Naive thymus-derived CD4-positive, alpha-beta T cell (primary cell): ENCODE measurements around the gene SLC44A1. TPM values are rescaled to one million over a fixed set of nuclear protein-coding genes. Genes with fewer than 3 reads are reported as not detected.

Source experiments
- ATAC-seq: fragments of 150-1000 bp; cut with Tn5 transposase; 2 replicates; pipeline ENCODE4 v1.10.0; 2021; ENCODE audit warnings: mild to moderate bottlenecking, moderate library complexity
- CTCF ChIA-PET: fragments of 350-600 bp; sonication (Branson Sonifier 250); formaldehyde crosslinking; loops from one replicate; lab custom pipeline; 2021; ENCODE audit warnings: antibody characterized with exemption; lab: Charles Lee
- POLR2A ChIA-PET: fragments of 350-600 bp; sonication (Branson Sonifier 250); formaldehyde crosslinking; loops from one replicate; lab custom pipeline; 2021; ENCODE audit warnings: antibody characterized with exemption, inconsistent platforms; lab: Charles Lee
- DNase-seq, 9 donors: peaks; one replicate each; pipeline versions ENCODE4 v3.0.0 to v3.0.0-alpha.2; 2020 to 2022; ENCODE audit warnings: mixed read lengths in 1 of 9
- H3K27ac ChIP-seq: one replicate; pipeline ENCODE4 v1.7.0; 2013; ENCODE audit warnings: mild to moderate bottlenecking, low read depth, low read length, moderate library complexity
- H3K27me3 ChIP-seq, 2 donors: one replicate each; pipeline ENCODE4 v1.7.0; 2013; ENCODE audit warnings: low read length in 2 of 2, mild to moderate bottlenecking in 2 of 2, moderate library complexity in 2 of 2; ENCODE audit not compliant: control insufficient read depth in 2 of 2, insufficient read depth in 2 of 2
- H3K36me3 ChIP-seq, 3 experiments: 1 replicate in 2 of 3; 2 replicates in 1 of 3; pipeline ENCODE4 v1.7.0; 2013; ENCODE audit warnings: low read length in 3 of 3, mild to moderate bottlenecking in 3 of 3, moderate library complexity in 1 of 3; ENCODE audit not compliant: insufficient read depth in 3 of 3, control insufficient read depth in 2 of 3
- H3K4me1 ChIP-seq, 2 donors: one replicate each; pipeline ENCODE4 v1.7.0; 2013; ENCODE audit warnings: low read length in 2 of 2, mild to moderate bottlenecking in 2 of 2, moderate library complexity in 1 of 2; ENCODE audit not compliant: control insufficient read depth in 2 of 2, insufficient read depth in 2 of 2
- H3K4me3 ChIP-seq: 2 replicates; pipeline ENCODE4 v1.7.0; 2013; ENCODE audit warnings: mild to moderate bottlenecking, low read length
- H3K9me3 ChIP-seq, 3 experiments: 1 replicate in 2 of 3; 2 replicates in 1 of 3; pipeline ENCODE4 v1.7.0; 2013; ENCODE audit warnings: low read length in 3 of 3; ENCODE audit not compliant: control insufficient read depth in 2 of 3
- H3K27ac Mint-ChIP-seq, 9 donors: one replicate each; pipeline ENCODE4 v1.8.0; 2020 to 2022; ENCODE audit warnings: mixed read lengths in 9 of 9, mild to moderate bottlenecking in 8 of 9, moderate library complexity in 5 of 9, inconsistent platforms in 2 of 9
- H3K27me3 Mint-ChIP-seq, 5 donors: one replicate each; pipeline ENCODE4 v1.8.0; 2021 to 2022; ENCODE audit warnings: mixed read lengths in 5 of 5, mild to moderate bottlenecking in 1 of 5
- H3K36me3 Mint-ChIP-seq, 5 donors: one replicate each; pipeline ENCODE4 v1.8.0; 2020 to 2022; ENCODE audit warnings: mixed read lengths in 5 of 5, mild to moderate bottlenecking in 3 of 5, inconsistent platforms in 1 of 5
- H3K4me1 Mint-ChIP-seq, 7 donors: one replicate each; pipeline ENCODE4 v1.8.0; 2020 to 2022; ENCODE audit warnings: mixed read lengths in 7 of 7, mild to moderate bottlenecking in 3 of 7, inconsistent platforms in 1 of 7
- H3K4me3 Mint-ChIP-seq, 10 donors: one replicate each; pipeline ENCODE4 v1.8.0; 2020 to 2022; ENCODE audit warnings: mild to moderate bottlenecking in 10 of 10, mixed read lengths in 10 of 10, moderate library complexity in 6 of 10, inconsistent platforms in 2 of 10
- H3K9me3 Mint-ChIP-seq, 11 donors: one replicate each; pipeline ENCODE4 v1.8.0; 2020 to 2022; ENCODE audit warnings: mixed read lengths in 11 of 11, mild to moderate bottlenecking in 4 of 11, inconsistent platforms in 1 of 11, moderate library complexity in 1 of 11
- intact Hi-C, 2 donors: fragments of 100-400 bp; cut with micrococcal nuclease; formaldehyde crosslinking; loops; one replicate each; pipeline ENCODE4 v1.15.1; 2023
- polyA plus RNA-seq, 2 donors: library from polyadenylated mRNA; unstranded; fragments of 300-500 nt; fragmentation: Illumina TruSeq; gene quantifications; one replicate each; pipeline ENCODE4 v1.2.3, GENCODE V29; 2021
- total RNA-seq, 6 experiments: library from RNA in 5 of 6; stranded (reverse) in 5 of 6; gene quantifications; 1 replicate in 5 of 6; 2 replicates in 1 of 6; pipeline ENCODE4 v1.2.3 and lab custom pipeline; 2021 to 2026

Gene SLC44A1
- total and polyA plus RNA-seq, 7 experiments from 2014 or later, result 7.7 to 21.8 (median 13.7) TPM

DNA sequence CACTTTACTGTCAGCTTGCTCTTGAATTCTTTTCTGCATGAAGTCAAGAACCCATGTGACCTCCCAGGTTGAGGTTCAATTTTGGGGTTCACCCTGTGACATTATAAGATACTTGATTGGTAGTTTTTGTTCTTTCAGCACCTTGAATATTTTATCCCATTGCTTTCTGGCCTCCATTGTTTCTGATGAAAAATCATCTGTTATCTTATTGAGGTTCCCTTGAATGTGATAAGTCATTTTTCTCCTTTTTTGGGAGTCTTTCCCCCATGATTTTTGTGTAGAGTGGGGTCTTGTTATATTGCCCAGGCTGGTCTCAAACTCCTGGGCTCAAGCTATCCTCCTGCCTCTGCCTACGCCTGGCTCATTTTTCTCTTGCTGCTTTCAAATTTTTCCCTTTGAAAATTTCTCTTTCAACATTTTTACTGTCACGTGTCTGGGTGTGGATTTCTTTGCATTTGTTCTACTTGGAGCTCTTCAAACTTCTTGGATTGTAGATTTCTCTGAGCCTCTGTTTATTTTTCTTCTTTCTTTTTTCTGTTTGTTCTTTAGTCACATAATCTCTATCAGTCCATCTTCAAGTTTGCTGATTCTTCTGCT lies 20.8 kb upstream of the SLC44A1 start:
- Mint-ChIP-seq H3K27me3 (peaks cover 0 to 25% (median 6%) of the 10 kb centered on the region in 5 donors), H3K9me3 (peaks cover 16 to 37% (median 24%) of the 10 kb centered on the region in 11 donors), H3K4me3 (no peak overlapping the region), H3K4me1 (no peaks in the 10 kb centered on the region), H3K36me3 (peaks cover 0 to 20% (median 10%) of the 10 kb centered on the region in 5 donors), H3K27ac (no peak overlapping the region)
- Histone ChIP-seq H3K4me1 (no peaks in the 10 kb centered on the region), H3K4me3 (no peak overlapping the region), H3K27me3 (no peaks in the 10 kb centered on the region), H3K36me3 (no peaks in the 10 kb centered on the region), H3K27ac (no peak overlapping the region), H3K9me3 (peaks cover 0 to 20% (median 0%) of the 10 kb centered on the region in 3 experiments)
- ATAC-seq (no peak), DNase-seq (no peak)
- intact Hi-C loops, result no loop called here
- ChIA-PET POLR2A (no interaction called here), CTCF (no interaction called here)

DNA sequence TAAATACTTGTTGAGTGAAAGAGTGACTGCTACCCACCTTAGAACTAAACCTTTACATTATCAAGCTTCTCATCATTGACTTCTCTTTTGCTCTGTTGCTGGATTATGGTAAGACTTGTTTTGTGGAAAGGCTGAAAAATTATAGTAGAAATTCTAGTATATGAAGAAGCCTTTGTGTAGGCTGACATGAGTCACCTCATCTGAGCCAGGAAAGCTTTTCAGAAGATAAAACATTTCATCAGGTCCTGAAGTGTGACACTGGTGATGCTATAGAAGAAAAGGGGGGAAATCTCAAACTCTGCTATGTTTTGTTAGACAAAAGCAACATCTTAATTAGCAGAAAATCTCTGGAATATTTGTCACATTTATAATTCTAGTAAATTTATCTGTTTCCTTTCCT lies 18.4 kb upstream of the SLC44A1 start:
- Histone ChIP-seq H3K36me3 (no peaks in the 10 kb centered on the region), H3K27me3 (no peaks in the 10 kb centered on the region), H3K27ac (no peak overlapping the region), H3K4me1 (no peaks in the 10 kb centered on the region), H3K9me3 (peaks cover 0 to 20% (median 0%) of the 10 kb centered on the region in 3 experiments), H3K4me3 (no peak overlapping the region)
- POLR2A ChIA-PET, result no interaction called here
- DNase-seq (no peak), ATAC-seq (no peak)
- no peak overlapping the region for H3K27ac Mint-ChIP-seq
- intact Hi-C loops, result no loop called here
- CTCF ChIA-PET, result no interaction called here
- H3K27me3 Mint-ChIP-seq, result peaks cover 0 to 30% (median 11%) of the 10 kb centered on the region in 5 donors
- H3K4me1 Mint-ChIP-seq, result no peaks in the 10 kb centered on the region
- peaks cover 16 to 37% (median 24%) of the 10 kb centered on the region in 11 donors for H3K9me3 Mint-ChIP-seq
- H3K36me3 Mint-ChIP-seq, result peaks cover 0 to 20% (median 10%) of the 10 kb centered on the region in 5 donors
- H3K4me3 Mint-ChIP-seq, result no peak overlapping the region

DNA sequence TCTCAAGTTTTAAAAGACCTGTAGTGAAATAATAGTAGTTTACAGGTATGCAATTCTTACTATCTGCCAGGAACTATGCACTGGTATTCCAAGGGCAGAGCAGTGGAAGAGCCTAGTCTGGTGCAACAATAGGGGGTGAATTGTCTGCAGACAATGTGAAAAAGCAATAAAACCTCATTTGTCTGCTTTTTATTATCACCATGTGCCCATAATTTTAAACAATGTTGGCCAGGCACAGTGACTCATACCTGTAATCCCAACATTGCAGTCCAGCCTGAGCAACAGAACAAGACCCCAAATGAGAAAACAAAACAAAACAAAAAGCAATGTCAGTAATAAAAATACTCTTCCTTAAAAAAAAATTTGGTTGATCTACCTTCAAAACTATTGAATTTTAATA lies 12.2 kb upstream of the SLC44A1 start:
- intact Hi-C loops, result no loop called here
- CTCF ChIA-PET, result no interaction called here
- DNase-seq (no peak), ATAC-seq (no peak)
- no peak overlapping the region for H3K4me3 ChIP-seq
- H3K4me1 ChIP-seq, result no peaks in the 10 kb centered on the region
- Mint-ChIP-seq H3K36me3 (no peaks in the 10 kb centered on the region), H3K4me1 (no peaks in the 10 kb centered on the region), H3K4me3 (no peak overlapping the region), H3K27ac (no peak overlapping the region), H3K9me3 (no peaks in the 10 kb centered on the region), H3K27me3 (peaks cover 0 to 16% (median 6%) of the 10 kb centered on the region in 5 donors)
- POLR2A ChIA-PET, result no interaction called here
- no peaks in the 10 kb centered on the region for H3K9me3 ChIP-seq
- H3K36me3 ChIP-seq, result no peaks in the 10 kb centered on the region
- no peak overlapping the region for H3K27ac ChIP-seq
- H3K27me3 ChIP-seq, result no peaks in the 10 kb centered on the region

DNA sequence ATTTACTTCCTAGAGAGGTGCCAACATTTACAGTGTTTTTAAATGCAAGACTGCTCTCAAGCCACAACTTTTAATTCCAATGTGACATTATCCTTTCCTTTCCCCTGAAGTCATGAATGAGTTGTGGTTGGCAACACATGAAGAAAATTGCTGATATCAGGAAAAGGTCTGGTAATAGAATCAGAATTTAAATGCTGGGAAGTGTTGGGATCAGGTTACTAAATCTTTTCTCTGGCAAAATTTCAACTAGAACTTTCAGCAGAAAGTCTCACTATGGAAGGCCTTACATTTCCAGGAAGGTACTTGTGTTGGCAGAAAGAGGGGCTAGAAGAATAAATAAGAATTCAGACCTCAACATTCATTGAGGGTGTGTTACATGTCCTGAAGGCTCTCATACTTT lies 10.6 kb upstream of the SLC44A1 start:
- Mint-ChIP-seq H3K27me3 (peaks cover 0 to 19% (median 9%) of the 10 kb centered on the region in 5 donors), H3K9me3 (no peaks in the 10 kb centered on the region), H3K27ac (no peak overlapping the region), H3K4me1 (no peaks in the 10 kb centered on the region), H3K36me3 (no peaks in the 10 kb centered on the region), H3K4me3 (no peak overlapping the region)
- Histone ChIP-seq H3K27ac (no peak overlapping the region), H3K36me3 (no peaks in the 10 kb centered on the region), H3K9me3 (no peaks in the 10 kb centered on the region), H3K4me1 (no peaks in the 10 kb centered on the region), H3K27me3 (no peaks in the 10 kb centered on the region), H3K4me3 (no peak overlapping the region)
- ATAC-seq (no peak), DNase-seq (no peak)
- ChIA-PET CTCF (no interaction called here), POLR2A (no interaction called here)
- intact Hi-C loops, result no loop called here

DNA sequence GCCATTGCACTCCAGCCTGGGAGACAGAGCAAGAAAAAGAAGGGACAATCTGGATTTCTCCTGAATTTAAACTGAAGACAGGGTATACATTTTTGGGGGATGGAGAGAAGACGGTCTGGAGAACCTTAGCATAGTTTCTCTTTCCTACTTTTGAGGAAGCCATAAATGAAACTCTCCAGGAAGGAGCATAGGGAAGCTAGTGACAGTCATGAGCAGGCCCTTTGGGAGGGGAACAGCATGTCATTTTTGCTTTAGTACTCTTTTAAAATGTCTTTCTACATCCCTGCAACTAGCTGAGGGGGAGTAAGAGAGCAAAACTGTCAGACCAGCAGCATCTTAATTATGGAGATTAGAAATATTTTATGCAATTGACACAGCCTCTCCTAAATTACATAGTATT lies 8.2 kb upstream of the SLC44A1 start:
- Histone ChIP-seq H3K4me1 (no peaks in the 10 kb centered on the region), H3K9me3 (no peaks in the 10 kb centered on the region), H3K27me3 (no peaks in the 10 kb centered on the region), H3K4me3 (no peak overlapping the region), H3K27ac (no peak overlapping the region), H3K36me3 (no peaks in the 10 kb centered on the region)
- intact Hi-C loops, result no loop called here
- no peaks in the 10 kb centered on the region for H3K4me1 Mint-ChIP-seq
- no peak overlapping the region for H3K4me3 Mint-ChIP-seq
- no peak overlapping the region for H3K27ac Mint-ChIP-seq
- peaks cover 0 to 2% (median 0%) of the 10 kb centered on the region in 11 donors for H3K9me3 Mint-ChIP-seq
- ChIA-PET POLR2A (no interaction called here), CTCF (no interaction called here)
- ATAC-seq (no peak), DNase-seq (no peak)
- H3K36me3 Mint-ChIP-seq, result no peaks in the 10 kb centered on the region
- peaks cover 0 to 34% (median 9%) of the 10 kb centered on the region in 5 donors for H3K27me3 Mint-ChIP-seq

DNA sequence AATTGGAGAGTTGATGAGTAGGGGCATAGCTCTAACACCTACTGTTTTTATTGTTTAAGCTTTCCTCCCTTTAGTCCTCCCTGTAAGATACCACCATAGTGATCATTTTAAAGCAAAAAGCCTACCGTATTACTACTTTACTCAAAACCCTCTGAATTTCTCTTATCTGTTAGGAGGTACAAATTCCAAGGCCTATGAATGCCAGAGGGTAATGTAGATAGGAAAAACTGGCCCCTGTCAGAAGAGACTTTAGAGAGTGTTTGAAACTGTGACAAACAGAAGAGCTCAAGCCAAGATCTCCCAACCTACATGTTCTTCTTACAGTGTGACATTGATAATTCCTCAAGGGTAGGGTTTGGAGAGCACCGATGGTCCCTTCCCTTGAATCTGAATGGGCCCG lies 7.2 kb upstream of the SLC44A1 start:
- H3K36me3 Mint-ChIP-seq, result no peaks in the 10 kb centered on the region
- DNase-seq, result no peak
- H3K27me3 ChIP-seq, result no peaks in the 10 kb centered on the region
- POLR2A ChIA-PET, result no interaction called here
- no peaks in the 10 kb centered on the region for H3K4me1 ChIP-seq
- H3K36me3 ChIP-seq, result no peaks in the 10 kb centered on the region
- peaks cover 0 to 2% (median 0%) of the 10 kb centered on the region in 11 donors for H3K9me3 Mint-ChIP-seq
- CTCF ChIA-PET, result no interaction called here
- ATAC-seq, result no peak
- no peak overlapping the region for H3K27ac Mint-ChIP-seq
- H3K4me1 Mint-ChIP-seq, result peaks cover 0 to 2% (median 0%) of the 10 kb centered on the region in 7 donors
- H3K27me3 Mint-ChIP-seq, result peaks cover 0 to 44% (median 6%) of the 10 kb centered on the region in 5 donors
- H3K4me3 Mint-ChIP-seq, result no peak overlapping the region
- no peak overlapping the region for H3K27ac ChIP-seq
- intact Hi-C loops, result no loop called here
- H3K4me3 ChIP-seq, result no peak overlapping the region
- H3K9me3 ChIP-seq, result no peaks in the 10 kb centered on the region

DNA sequence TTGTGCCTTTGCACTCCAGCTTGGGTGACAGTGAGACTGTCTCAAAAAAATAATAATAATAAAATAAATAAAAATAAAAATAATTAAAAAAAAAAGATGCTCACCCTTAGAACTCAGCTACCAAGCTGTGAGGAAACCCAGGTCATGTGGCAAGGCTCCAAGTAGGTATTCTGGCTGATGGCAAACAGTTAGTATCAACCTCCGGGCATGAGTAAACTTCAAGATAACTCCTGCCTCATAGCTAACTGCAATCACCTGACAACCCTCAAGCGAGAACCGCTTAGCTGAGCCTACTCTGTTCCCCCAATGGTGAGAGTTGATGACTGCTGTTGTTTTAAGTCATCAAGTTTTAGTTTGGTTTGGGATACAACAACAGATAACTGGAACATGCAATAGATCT lies 6.1 kb upstream of the SLC44A1 start:
- H3K27me3 Mint-ChIP-seq, result peaks cover 0 to 52% (median 6%) of the 10 kb centered on the region in 5 donors
- CTCF ChIA-PET, result no interaction called here

More for the DNA sequence above, 6.1 kb upstream of the SLC44A1 start:
- no peak overlapping the region for H3K4me3 ChIP-seq
- no peaks in the 10 kb centered on the region for H3K27me3 ChIP-seq
- Mint-ChIP-seq H3K27ac (no peak overlapping the region), H3K36me3 (no peaks in the 10 kb centered on the region), H3K9me3 (peaks cover 0 to 2% (median 0%) of the 10 kb centered on the region in 11 donors), H3K4me3 (no peak overlapping the region), H3K4me1 (peaks cover 4 to 8% (median 5%) of the 10 kb centered on the region in 7 donors)
- H3K36me3 ChIP-seq, result no peaks in the 10 kb centered on the region
- intact Hi-C loops, result no loop called here
- no peaks in the 10 kb centered on the region for H3K9me3 ChIP-seq
- DNase-seq (no peak), ATAC-seq (no peak)
- POLR2A ChIA-PET, result no interaction called here
- H3K4me1 ChIP-seq, result peaks cover 0 to 3% of the 10 kb centered on the region in 2 donors
- H3K27ac ChIP-seq, result no peak overlapping the region
